H1 (cell line): ENCODE measurements around the gene PKNOX1.

Experiments used
- EP300 ChIP-seq, 2 experiments: IDR thresholded peaks; 1 replicate in 1 of 2; 2 replicates in 1 of 2; pipeline ENCODE4 v1.6.1; 2011 to 2012; ENCODE audit warnings: low read depth in 2 of 2, low read length in 2 of 2, mild to moderate bottlenecking in 2 of 2, borderline replicate concordance in 1 of 2, inconsistent platforms in 1 of 2, moderate library complexity in 1 of 2
- EZH2 ChIP-seq: fragments of 200-600 bp; sonication (generic); IDR thresholded peaks from 2 replicates; pipeline ENCODE4 v1.7.1; 2012; ENCODE audit warnings: low read depth, mild to moderate bottlenecking, moderate library complexity, low read length, inconsistent platforms; ENCODE audit not compliant: severe bottlenecking
- POLR2A ChIP-seq, 2 experiments: IDR thresholded peaks; 1 replicate in 1 of 2; 2 replicates in 1 of 2; pipeline ENCODE4 v1.6.1; 2011; ENCODE audit warnings: low read depth in 2 of 2, low read length in 2 of 2, mild to moderate bottlenecking in 2 of 2; ENCODE audit errors: control extremely low read depth in 1 of 2
- POLR2AphosphoS5 ChIP-seq: IDR thresholded peaks from 2 replicates; pipeline ENCODE4 v1.6.1; 2011; ENCODE audit warnings: low read depth, low read length
- RAD21 ChIP-seq, 2 experiments: IDR thresholded peaks in 1 of 2; conservative IDR thresholded peaks in 1 of 2; 2 replicates each; pipeline ENCODE4 v1.6.1; 2011; ENCODE audit warnings: low read depth in 2 of 2, low read length in 2 of 2, improper control_type of control experiment in 1 of 2, inconsistent platforms in 1 of 2, mild to moderate bottlenecking in 1 of 2, moderate library complexity in 1 of 2
- RXRA ChIP-seq: IDR thresholded peaks from 2 replicates; pipeline ENCODE4 v1.6.1; 2011; ENCODE audit warnings: low read depth, mild to moderate bottlenecking, low read length, moderate library complexity; ENCODE audit not compliant: insufficient read depth
- TF ChIP-seq, protein P1 (sequence below), 3 experiments: IDR thresholded peaks; 1 replicate in 2 of 3; 2 replicates in 1 of 3; pipeline versions ENCODE4 v1.5.1 to v1.6.1; 2011; ENCODE audit warnings: low read length in 3 of 3, mild to moderate bottlenecking in 3 of 3, inconsistent platforms in 2 of 3, low read depth in 1 of 3, moderate library complexity in 1 of 3; ENCODE audit not compliant: insufficient read depth in 1 of 3; ENCODE audit errors: control extremely low read depth in 1 of 3

DNA sequence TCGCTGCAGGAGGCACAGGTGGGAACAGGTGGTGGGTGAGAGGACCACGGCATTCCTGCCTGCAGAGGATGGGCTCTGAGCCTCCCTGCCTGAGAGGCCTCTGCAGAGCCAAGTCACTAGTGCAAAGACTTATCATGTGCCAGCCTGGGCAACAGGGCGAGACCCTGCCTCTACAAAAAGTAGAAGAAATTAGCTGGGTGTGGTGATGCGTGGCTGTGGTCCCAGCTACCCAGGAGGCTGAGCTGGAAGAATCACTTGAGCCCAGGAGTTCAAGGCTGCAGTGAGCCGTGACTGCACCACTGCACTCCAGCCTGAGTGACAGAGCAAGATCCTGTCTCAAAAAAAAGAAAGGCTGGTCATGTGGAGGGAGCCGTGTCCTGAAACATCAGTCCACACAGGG lies 46.4 kb downstream of the PKNOX1 start:
- TF ChIP-seq, protein P1, sequence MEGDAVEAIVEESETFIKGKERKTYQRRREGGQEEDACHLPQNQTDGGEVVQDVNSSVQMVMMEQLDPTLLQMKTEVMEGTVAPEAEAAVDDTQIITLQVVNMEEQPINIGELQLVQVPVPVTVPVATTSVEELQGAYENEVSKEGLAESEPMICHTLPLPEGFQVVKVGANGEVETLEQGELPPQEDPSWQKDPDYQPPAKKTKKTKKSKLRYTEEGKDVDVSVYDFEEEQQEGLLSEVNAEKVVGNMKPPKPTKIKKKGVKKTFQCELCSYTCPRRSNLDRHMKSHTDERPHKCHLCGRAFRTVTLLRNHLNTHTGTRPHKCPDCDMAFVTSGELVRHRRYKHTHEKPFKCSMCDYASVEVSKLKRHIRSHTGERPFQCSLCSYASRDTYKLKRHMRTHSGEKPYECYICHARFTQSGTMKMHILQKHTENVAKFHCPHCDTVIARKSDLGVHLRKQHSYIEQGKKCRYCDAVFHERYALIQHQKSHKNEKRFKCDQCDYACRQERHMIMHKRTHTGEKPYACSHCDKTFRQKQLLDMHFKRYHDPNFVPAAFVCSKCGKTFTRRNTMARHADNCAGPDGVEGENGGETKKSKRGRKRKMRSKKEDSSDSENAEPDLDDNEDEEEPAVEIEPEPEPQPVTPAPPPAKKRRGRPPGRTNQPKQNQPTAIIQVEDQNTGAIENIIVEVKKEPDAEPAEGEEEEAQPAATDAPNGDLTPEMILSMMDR (IDR thresholded peaks at IDR 0.05; ENCODE audit: control extremely low read depth in 1 of 3, insufficient read depth in 1 of 3, low read depth in 1 of 3, low read length in 3 of 3): no peak
- TF ChIP-seq RAD21 (IDR thresholded peaks at IDR 0.05 in 1 of 2, conservative IDR thresholded peaks at IDR 0.05 in 1 of 2; ENCODE audit: low read depth in 2 of 2, low read length in 2 of 2) (no peak), POLR2AphosphoS5 (no peak), POLR2A (IDR thresholded peaks at IDR 0.05; ENCODE audit: control extremely low read depth in 1 of 2, low read depth in 2 of 2, low read length in 2 of 2) (no peak), RXRA (no peak), EP300 (IDR thresholded peaks at IDR 0.05; ENCODE audit: borderline replicate concordance in 1 of 2, low read depth in 2 of 2, low read length in 2 of 2) (no peak), EZH2 (no peak)
